ENCODE results near the gene MISP3.

GRCh38 chr19:14062558-14062855 is 10.1 kb upstream of the MISP3 start:
- TF ChIP-seq FOXJ3 (CRISPR knock-in tag; IDR thresholded peaks at IDR 0.05) (no peak), NFXL1 (CRISPR knock-in tag; IDR thresholded peaks at IDR 0.05) (no peak), EP300 (IDR thresholded peaks at IDR 0.05; ENCODE audit: low read length) (no peak), BRF1 (IDR thresholded peaks at IDR 0.05; ENCODE audit: borderline replicate concordance, extremely low read depth, insufficient read length) (no peak), ATF2 (CRISPR knock-in tag; IDR thresholded peaks at IDR 0.05) (no peak), NR2C2 (CRISPR knock-in tag; IDR thresholded peaks at IDR 0.05) (no peak), NR2C2 (tag; IDR thresholded peaks at IDR 0.05) (no peak)
- TF ChIP-seq, protein P1, sequence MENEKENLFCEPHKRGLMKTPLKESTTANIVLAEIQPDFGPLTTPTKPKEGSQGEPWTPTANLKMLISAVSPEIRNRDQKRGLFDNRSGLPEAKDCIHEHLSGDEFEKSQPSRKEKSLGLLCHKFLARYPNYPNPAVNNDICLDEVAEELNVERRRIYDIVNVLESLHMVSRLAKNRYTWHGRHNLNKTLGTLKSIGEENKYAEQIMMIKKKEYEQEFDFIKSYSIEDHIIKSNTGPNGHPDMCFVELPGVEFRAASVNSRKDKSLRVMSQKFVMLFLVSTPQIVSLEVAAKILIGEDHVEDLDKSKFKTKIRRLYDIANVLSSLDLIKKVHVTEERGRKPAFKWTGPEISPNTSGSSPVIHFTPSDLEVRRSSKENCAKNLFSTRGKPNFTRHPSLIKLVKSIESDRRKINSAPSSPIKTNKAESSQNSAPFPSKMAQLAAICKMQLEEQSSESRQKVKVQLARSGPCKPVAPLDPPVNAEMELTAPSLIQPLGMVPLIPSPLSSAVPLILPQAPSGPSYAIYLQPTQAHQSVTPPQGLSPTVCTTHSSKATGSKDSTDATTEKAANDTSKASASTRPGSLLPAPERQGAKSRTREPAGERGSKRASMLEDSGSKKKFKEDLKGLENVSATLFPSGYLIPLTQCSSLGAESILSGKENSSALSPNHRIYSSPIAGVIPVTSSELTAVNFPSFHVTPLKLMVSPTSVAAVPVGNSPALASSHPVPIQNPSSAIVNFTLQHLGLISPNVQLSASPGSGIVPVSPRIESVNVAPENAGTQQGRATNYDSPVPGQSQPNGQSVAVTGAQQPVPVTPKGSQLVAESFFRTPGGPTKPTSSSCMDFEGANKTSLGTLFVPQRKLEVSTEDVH (IDR thresholded peaks at IDR 0.05; ENCODE audit: low read depth, partially characterized antibody), result no peak
- TF ChIP-seq, protein P2, sequence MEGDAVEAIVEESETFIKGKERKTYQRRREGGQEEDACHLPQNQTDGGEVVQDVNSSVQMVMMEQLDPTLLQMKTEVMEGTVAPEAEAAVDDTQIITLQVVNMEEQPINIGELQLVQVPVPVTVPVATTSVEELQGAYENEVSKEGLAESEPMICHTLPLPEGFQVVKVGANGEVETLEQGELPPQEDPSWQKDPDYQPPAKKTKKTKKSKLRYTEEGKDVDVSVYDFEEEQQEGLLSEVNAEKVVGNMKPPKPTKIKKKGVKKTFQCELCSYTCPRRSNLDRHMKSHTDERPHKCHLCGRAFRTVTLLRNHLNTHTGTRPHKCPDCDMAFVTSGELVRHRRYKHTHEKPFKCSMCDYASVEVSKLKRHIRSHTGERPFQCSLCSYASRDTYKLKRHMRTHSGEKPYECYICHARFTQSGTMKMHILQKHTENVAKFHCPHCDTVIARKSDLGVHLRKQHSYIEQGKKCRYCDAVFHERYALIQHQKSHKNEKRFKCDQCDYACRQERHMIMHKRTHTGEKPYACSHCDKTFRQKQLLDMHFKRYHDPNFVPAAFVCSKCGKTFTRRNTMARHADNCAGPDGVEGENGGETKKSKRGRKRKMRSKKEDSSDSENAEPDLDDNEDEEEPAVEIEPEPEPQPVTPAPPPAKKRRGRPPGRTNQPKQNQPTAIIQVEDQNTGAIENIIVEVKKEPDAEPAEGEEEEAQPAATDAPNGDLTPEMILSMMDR (IDR thresholded peaks at IDR 0.05 in 2 of 3, conservative IDR thresholded peaks at IDR 0.05 in 1 of 3; ENCODE audit: insufficient read depth in 2 of 3, low read depth in 1 of 3, low read length in 3 of 3), result no peak
